ENCODE data around the gene PF4V1.

The PF4V1 gene

GRCh38 chr4:73844806-73845205 lies 8.3 kb upstream of the PF4V1 start:
- POLR2A ChIA-PET: no interaction called here
- no peak for TF ChIP-seq ZNF292 (tag by site-specific recombination; IDR thresholded peaks at IDR 0.05; ENCODE audit: borderline replicate concordance, low read depth)
- TF ChIP-seq KLF7 (tag by site-specific recombination; IDR thresholded peaks at IDR 0.05; ENCODE audit: borderline replicate concordance): no peak
- TF ChIP-seq ZNF324 (tag by site-specific recombination; IDR thresholded peaks at IDR 0.05): no peak
- no peak for TF ChIP-seq ZNF280D (tag by site-specific recombination; IDR thresholded peaks at IDR 0.05)
- Histone ChIP-seq H3K9me3 (ENCODE audit: control insufficient read depth, insufficient read depth, low read depth, low read length) (no peaks in the 10 kb centered on the region), H3K36me3 (ENCODE audit: control insufficient read depth in 2 of 2, insufficient read depth in 1 of 2, low read length in 2 of 2) (no peaks in the 10 kb centered on the region), H3K4me3 (ENCODE audit: low read depth, low read length) (no peak overlapping the region), H3K4me1 (ENCODE audit: control insufficient read depth, insufficient read depth, low read length) (no peaks in the 10 kb centered on the region), H3K27ac (ENCODE audit: extremely low read depth, low read depth, low read length) (no peak overlapping the region)
- CTCF ChIA-PET: interaction anchor here (0.7 to 1.3 kb wide), 3 partner anchors 9 to 680 kb away, joined by 3 to 6 read pairs (median 3); no protein-coding TSS in a partner anchor

GRCh38 chr4:73847526-73848182 lies 5.4 kb upstream of the PF4V1 start:
- no peak overlapping the region for H3K27ac ChIP-seq (ENCODE audit: extremely low read depth, low read depth, low read length)
- no peaks in the 10 kb centered on the region for H3K9me3 ChIP-seq (ENCODE audit: control insufficient read depth, insufficient read depth, low read depth, low read length)
- no peak for TF ChIP-seq KLF17 (tag by site-specific recombination; IDR thresholded peaks at IDR 0.05)
- TF ChIP-seq BCL6B (tag by site-specific recombination; IDR thresholded peaks at IDR 0.05): no peak
- TF ChIP-seq SCRT2 (tag by site-specific recombination; IDR thresholded peaks at IDR 0.05): peak; percentile 84
- TF ChIP-seq ZNF704 (tag by site-specific recombination; IDR thresholded peaks at IDR 0.05): no peak
- no peak for TF ChIP-seq ZNF266 (tag by site-specific recombination; IDR thresholded peaks at IDR 0.05; ENCODE audit: low read depth)
- no peak for TF ChIP-seq OVOL3 (tag by site-specific recombination; IDR thresholded peaks at IDR 0.05)
- no peak for TF ChIP-seq ZNF555 (tag by site-specific recombination; conservative IDR thresholded peaks at IDR 0.05)
- no peak for TF ChIP-seq ZFHX2 (tag by site-specific recombination; conservative IDR thresholded peaks at IDR 0.05)
- peak; percentile 79 for TF ChIP-seq SCRT1 (tag by site-specific recombination; IDR thresholded peaks at IDR 0.05; ENCODE audit: borderline replicate concordance)
- H3K36me3 ChIP-seq (ENCODE audit: control insufficient read depth in 2 of 2, insufficient read depth in 1 of 2, low read length in 2 of 2): no peaks in the 10 kb centered on the region
- H3K4me1 ChIP-seq (ENCODE audit: control insufficient read depth, insufficient read depth, low read length): no peaks in the 10 kb centered on the region
- no peak overlapping the region for H3K4me3 ChIP-seq (ENCODE audit: low read depth, low read length)
- ChIA-PET POLR2A (no interaction called here), CTCF (interaction anchor here (0.6 kb wide), 1 partner anchor 447 kb away, joined by 3 read pairs; no protein-coding TSS in a partner anchor)

- Histone ChIP-seq H3K4me3 (ENCODE audit: low read depth, low read length) (no peak overlapping the region), H3K36me3 (ENCODE audit: control insufficient read depth in 2 of 2, insufficient read depth in 1 of 2, low read length in 2 of 2) (no peaks in the 10 kb centered on the region), H3K4me1 (ENCODE audit: control insufficient read depth, insufficient read depth, low read length) (no peaks in the 10 kb centered on the region), H3K27ac (ENCODE audit: extremely low read depth, low read depth, low read length) (no peak overlapping the region), H3K9me3 (ENCODE audit: control insufficient read depth, insufficient read depth, low read depth, low read length) (no peaks in the 10 kb centered on the region)
- TF ChIP-seq ZBTB48 (tag by site-specific recombination; IDR thresholded peaks at IDR 0.05) (no peak), MYNN (tag by site-specific recombination; IDR thresholded peaks at IDR 0.05; ENCODE audit: borderline replicate concordance) (no peak), ZNF302 (tag by site-specific recombination; IDR thresholded peaks at IDR 0.05; ENCODE audit: low read depth) (no peak)
- ChIA-PET POLR2A (no interaction called here), CTCF (no interaction called here)
These were observed 4.8 kb upstream of the PF4V1 start for GRCh38 chr4:73848183-73848777.
